D721Med (cell line): ENCODE measurements around the gene TESK2.

Source experiments
- DNase-seq: peaks from one replicate; pipeline ENCODE4 v3.0.0; 2011; ENCODE audit warnings: low spot score; ENCODE audit not compliant: insufficient read length
- FAIRE-seq: peaks from 2 replicates; lab custom pipeline; 2011; peaks lifted over from hg19 to GRCh38; lab: Jason Lieb, UNC
- TF ChIP-seq, protein P1 (sequence below): IDR thresholded peaks from 2 replicates; pipeline ENCODE4 v1.5.1; 2012; ENCODE audit warnings: mild to moderate bottlenecking, control low read depth; ENCODE audit not compliant: insufficient read depth; ENCODE audit errors: missing control alignments

The TESK2 gene

DNA sequence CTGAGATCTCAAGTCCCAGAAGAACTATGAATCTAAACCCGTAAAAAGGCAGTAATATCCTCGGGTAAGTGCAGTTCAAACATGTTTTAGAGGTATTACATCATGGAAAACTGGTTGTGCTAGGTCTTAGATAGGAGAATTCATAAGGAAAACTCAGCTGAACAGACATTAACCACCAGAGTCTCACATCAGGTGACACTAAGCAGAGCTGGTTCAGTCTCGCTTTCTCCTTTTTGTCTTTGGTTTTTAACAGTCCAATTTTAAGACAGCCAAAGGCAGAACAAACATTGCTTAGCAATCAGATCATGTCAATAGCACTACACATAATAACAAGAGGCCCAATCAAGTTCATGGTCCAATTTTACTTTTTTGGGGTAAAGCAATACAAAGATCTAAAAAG, 87.7 kb downstream of the TESK2 start:
- TF ChIP-seq, protein P1, sequence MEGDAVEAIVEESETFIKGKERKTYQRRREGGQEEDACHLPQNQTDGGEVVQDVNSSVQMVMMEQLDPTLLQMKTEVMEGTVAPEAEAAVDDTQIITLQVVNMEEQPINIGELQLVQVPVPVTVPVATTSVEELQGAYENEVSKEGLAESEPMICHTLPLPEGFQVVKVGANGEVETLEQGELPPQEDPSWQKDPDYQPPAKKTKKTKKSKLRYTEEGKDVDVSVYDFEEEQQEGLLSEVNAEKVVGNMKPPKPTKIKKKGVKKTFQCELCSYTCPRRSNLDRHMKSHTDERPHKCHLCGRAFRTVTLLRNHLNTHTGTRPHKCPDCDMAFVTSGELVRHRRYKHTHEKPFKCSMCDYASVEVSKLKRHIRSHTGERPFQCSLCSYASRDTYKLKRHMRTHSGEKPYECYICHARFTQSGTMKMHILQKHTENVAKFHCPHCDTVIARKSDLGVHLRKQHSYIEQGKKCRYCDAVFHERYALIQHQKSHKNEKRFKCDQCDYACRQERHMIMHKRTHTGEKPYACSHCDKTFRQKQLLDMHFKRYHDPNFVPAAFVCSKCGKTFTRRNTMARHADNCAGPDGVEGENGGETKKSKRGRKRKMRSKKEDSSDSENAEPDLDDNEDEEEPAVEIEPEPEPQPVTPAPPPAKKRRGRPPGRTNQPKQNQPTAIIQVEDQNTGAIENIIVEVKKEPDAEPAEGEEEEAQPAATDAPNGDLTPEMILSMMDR: no peak
- DNase-seq (no peak), FAIRE-seq (no peak)

DNA sequence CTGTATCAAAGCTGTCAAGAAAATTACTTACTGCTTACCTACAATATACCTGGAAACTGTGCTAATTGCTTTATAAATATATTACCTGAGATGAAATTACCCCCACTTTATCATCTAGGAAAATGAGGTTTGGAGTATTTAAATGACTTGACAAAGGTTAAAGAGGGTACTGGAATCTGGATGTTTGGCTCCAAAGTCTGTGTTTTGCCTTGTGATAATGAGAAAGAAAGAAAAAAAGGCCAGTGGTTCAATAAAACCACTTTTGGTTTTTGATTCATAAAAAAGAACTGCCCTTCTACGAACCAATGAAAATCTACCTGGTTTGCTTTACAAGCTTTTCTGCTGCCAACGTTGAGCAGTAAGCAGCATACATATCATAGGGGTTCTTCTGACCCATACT, 89.4 kb downstream of the TESK2 start:
- FAIRE-seq (no peak), DNase-seq (no peak)
- TF ChIP-seq, protein P1: no peak

DNA sequence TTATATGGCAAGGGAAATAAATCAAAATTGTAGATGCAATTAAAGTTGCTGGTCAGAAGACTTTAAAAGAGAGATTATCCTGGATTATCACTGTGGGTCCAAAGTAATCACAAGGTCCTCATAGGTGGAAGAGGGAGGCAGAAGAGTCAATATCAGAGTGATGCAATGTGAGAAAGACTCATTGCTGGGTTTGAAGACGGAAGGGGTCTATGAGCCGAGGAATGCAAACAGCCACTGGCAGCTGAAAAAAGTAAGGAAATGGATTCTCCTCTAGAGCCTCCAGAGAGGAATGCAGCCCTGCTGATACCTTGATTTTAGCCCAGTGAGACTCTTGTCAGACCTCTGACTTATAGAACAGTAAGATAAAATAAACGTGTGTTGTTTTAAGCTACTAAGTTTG, 90.9 kb downstream of the TESK2 start:
- DNase-seq (no peak), FAIRE-seq (no peak)
- TF ChIP-seq, protein P1: no peak

DNA sequence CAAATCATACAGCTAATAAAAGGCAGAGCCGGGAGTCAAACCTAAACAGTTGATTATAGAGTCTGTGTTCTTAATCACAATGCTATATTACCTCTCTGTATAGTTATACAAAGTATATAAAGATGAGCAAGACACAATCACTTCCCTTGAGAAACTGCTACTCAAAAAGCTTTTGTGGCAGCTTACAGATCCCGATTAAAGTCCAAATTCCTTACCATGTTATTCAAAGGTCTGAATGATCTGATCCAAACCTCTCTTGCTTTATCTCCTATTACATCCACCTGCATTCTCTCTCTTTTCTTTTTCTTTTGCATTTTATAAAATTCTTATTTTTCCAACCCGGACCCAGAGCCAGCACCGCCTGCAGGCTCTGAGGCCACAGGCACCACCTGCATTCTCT, 93.7 kb downstream of the TESK2 start:
- TF ChIP-seq, protein P1: no peak
- FAIRE-seq (no peak), DNase-seq (no peak)

DNA sequence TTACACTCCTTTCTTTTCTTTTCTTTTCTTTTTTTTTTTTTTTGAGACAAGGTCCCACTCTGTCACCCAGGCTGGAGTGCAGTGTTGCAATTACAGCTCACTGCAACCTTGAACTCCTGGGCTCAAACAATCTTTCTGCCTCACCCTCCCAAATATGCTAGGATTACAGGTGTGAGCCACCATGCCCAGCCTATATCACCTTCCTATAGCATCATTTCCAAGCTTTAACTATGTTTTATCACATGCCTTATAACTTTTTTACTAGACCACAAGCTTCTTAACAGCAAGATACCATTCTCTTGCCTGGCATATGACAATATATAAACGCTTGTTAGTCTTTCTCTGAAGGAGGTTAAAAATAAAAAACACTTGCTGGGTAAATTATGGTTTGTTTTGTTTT, 95.4 kb downstream of the TESK2 start:
- TF ChIP-seq, protein P1: no peak
- DNase-seq: no peak
- FAIRE-seq: no peak

DNA sequence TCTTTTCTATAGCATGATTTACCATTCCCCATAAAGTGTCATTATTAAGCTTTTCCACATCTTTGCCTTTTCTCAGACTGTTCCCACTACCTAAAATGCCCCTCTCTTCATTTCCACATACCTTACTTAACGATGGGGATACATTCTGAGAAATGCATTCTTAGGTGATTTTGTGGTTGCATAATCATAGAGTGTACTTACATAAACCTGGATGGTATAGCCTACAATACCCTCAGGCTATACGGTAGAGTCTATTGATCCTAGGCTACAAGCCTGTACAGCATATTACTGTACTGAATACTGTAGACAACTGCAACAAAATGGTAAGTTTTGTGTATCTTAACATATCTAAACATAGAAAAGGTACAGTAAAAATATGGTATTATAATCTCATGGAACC, 95.9 kb downstream of the TESK2 start:
- FAIRE-seq: no peak
- no peak for DNase-seq
- TF ChIP-seq, protein P1: no peak

DNA sequence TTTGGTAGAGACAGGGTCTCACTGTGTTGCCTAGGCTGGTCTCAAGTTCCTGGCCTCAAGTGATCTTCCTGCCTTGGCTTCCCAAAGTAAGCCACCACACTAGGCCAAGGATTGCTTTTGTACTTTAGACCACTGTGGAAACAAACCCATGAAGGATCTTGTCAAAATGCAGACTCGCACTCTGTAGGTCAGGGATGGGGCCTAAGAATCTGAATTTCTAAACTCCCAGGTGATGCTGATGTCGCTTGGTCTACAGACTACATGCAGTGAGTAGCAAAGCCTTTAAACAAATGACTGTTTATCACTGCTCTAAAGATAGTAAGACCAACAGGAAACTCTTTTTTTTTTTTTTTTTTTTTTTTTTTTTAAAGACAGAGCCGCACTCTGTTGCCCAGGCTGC, 96.6 kb downstream of the TESK2 start:
- FAIRE-seq (no peak), DNase-seq (no peak)
- TF ChIP-seq, protein P1: no peak
